ENCODE results near the gene PAQR4. TPM values are rescaled to one million over a fixed set of nuclear protein-coding genes. Genes with fewer than 3 reads are reported as not detected.

PAQR4 gene
- total and polyA plus RNA-seq, 2 of the 13 experiments (the other 11 are each of a cell fraction or from before 2014, with no cell fraction given): 15.9 to 24.8 TPM

DNA sequence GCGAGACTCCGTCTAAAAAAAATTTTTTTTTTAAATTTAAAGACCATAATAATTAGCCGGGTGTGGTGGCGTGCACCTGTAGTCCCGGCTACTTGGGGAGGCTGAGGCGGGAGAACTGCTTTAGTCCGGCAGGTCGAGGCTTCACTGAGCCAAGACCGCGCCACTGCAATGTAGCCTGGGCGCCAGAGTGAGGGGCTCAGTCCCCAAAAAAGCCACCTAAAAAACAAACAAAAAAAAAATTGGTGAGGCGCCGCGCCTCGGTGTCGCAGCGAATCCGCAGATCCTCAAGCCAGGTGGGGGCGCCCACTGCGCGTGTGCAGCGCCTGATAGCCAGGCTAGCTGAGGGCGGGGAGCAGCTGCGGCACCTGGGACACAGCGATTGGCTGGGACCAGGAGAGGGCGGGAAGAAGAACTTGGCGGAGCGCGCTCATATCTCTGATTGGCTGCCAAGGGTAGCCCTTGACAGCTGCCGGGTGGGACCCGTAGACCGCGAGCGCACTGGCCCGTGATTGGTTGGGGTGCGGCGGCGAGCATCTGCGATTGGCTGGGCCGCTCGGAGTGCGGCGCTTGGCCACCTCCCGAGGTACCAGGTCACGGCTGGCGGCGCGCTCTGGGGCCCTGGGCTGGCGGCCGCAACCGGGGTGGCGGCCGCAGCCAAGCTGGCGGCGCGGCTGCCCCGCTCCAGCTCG is 34.6 kb downstream of the PAQR4 start (continued):
- TF ChIP-seq ZBTB42 (CRISPR knock-in tag; IDR thresholded peaks at IDR 0.05): 0 out of 2 replicates have a peak, but pooled peaks have one; percentile 39
- 0 out of 2 replicates have a peak, but pooled peaks have one; percentile 31 for TF ChIP-seq ZNF331 (CRISPR knock-in tag; IDR thresholded peaks at IDR 0.05)
- TF ChIP-seq, protein P1, sequence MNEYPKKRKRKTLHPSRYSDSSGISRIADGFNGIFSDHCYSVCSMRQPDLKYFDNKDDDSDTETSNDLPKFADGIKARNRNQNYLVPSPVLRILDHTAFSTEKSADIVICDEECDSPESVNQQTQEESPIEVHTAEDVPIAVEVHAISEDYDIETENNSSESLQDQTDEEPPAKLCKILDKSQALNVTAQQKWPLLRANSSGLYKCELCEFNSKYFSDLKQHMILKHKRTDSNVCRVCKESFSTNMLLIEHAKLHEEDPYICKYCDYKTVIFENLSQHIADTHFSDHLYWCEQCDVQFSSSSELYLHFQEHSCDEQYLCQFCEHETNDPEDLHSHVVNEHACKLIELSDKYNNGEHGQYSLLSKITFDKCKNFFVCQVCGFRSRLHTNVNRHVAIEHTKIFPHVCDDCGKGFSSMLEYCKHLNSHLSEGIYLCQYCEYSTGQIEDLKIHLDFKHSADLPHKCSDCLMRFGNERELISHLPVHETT (CRISPR knock-in tag; conservative IDR thresholded peaks at IDR 0.05): no peak
- no peak; the same call in 1 of the 2 replicates for TF ChIP-seq ZFX (CRISPR knock-in tag; IDR thresholded peaks at IDR 0.05; ENCODE audit: low read depth)
- TF ChIP-seq CAMTA2 (CRISPR knock-in tag; IDR thresholded peaks at IDR 0.05; ENCODE audit: borderline replicate concordance): no peak
- TF ChIP-seq, protein P2, sequence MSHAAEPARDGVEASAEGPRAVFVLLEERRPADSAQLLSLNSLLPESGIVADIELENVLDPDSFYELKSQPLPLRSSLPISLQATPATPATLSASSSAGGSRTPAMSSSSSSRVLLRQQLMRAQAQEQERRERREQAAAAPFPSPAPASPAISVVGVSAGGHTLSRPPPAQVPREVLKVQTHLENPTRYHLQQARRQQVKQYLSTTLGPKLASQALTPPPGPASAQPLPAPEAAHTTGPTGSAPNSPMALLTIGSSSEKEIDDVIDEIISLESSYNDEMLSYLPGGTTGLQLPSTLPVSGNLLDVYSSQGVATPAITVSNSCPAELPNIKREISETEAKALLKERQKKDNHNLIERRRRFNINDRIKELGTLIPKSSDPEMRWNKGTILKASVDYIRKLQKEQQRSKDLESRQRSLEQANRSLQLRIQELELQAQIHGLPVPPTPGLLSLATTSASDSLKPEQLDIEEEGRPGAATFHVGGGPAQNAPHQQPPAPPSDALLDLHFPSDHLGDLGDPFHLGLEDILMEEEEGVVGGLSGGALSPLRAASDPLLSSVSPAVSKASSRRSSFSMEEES (CRISPR knock-in tag; IDR thresholded peaks at IDR 0.05): peak; percentile 62; the same call in 1 of the 2 replicates
- peak; percentile 100 for TF ChIP-seq PHF21A (CRISPR knock-in tag; IDR thresholded peaks at IDR 0.05)
- TF ChIP-seq, protein P3, sequence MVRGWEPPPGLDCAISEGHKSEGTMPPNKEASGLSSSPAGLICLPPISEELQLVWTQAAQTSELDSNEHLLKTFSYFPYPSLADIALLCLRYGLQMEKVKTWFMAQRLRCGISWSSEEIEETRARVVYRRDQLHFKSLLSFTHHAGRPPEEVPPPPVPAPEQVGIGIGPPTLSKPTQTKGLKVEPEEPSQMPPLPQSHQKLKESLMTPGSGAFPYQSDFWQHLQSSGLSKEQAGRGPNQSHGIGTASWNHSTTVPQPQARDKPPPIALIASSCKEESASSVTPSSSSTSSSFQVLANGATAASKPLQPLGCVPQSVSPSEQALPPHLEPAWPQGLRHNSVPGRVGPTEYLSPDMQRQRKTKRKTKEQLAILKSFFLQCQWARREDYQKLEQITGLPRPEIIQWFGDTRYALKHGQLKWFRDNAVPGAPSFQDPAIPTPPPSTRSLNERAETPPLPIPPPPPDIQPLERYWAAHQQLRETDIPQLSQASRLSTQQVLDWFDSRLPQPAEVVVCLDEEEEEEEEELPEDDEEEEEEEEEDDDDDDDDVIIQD (CRISPR knock-in tag; IDR thresholded peaks at IDR 0.05; ENCODE audit: low read depth): 0 out of 2 replicates have a peak, but pooled peaks have one; percentile 26
- TF ChIP-seq PLRG1 (conservative IDR thresholded peaks at IDR 0.05): no peak
- TF ChIP-seq SOX6 (IDR thresholded peaks at IDR 0.05): no peak
- TF ChIP-seq SOX6 (CRISPR knock-in tag; IDR thresholded peaks at IDR 0.05): peak; percentile 41; the same call in 1 of the 2 replicates
- no peak for TF ChIP-seq ZNF660 (CRISPR knock-in tag; IDR thresholded peaks at IDR 0.05; ENCODE audit: borderline replicate concordance, low read depth)
- 0 out of 2 replicates have a peak, but pooled peaks have one; percentile 63 for TF ChIP-seq ZNF256 (CRISPR knock-in tag; conservative IDR thresholded peaks at IDR 0.05)
- TF ChIP-seq, protein P4, sequence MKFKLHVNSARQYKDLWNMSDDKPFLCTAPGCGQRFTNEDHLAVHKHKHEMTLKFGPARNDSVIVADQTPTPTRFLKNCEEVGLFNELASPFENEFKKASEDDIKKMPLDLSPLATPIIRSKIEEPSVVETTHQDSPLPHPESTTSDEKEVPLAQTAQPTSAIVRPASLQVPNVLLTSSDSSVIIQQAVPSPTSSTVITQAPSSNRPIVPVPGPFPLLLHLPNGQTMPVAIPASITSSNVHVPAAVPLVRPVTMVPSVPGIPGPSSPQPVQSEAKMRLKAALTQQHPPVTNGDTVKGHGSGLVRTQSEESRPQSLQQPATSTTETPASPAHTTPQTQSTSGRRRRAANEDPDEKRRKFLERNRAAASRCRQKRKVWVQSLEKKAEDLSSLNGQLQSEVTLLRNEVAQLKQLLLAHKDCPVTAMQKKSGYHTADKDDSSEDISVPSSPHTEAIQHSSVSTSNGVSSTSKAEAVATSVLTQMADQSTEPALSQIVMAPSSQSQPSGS (CRISPR knock-in tag; IDR thresholded peaks at IDR 0.05): peak; percentile 68
- 0 out of 2 replicates have a peak, but pooled peaks have one; percentile 21 for TF ChIP-seq AKAP8 (CRISPR knock-in tag; IDR thresholded peaks at IDR 0.05)
- no peak for TF ChIP-seq TCF7 (IDR thresholded peaks at IDR 0.05; ENCODE audit: low read depth)
- TF ChIP-seq SPEN (CRISPR knock-in tag; IDR thresholded peaks at IDR 0.05; ENCODE audit: low read depth): peak; percentile 58
- TF ChIP-seq, protein P5, sequence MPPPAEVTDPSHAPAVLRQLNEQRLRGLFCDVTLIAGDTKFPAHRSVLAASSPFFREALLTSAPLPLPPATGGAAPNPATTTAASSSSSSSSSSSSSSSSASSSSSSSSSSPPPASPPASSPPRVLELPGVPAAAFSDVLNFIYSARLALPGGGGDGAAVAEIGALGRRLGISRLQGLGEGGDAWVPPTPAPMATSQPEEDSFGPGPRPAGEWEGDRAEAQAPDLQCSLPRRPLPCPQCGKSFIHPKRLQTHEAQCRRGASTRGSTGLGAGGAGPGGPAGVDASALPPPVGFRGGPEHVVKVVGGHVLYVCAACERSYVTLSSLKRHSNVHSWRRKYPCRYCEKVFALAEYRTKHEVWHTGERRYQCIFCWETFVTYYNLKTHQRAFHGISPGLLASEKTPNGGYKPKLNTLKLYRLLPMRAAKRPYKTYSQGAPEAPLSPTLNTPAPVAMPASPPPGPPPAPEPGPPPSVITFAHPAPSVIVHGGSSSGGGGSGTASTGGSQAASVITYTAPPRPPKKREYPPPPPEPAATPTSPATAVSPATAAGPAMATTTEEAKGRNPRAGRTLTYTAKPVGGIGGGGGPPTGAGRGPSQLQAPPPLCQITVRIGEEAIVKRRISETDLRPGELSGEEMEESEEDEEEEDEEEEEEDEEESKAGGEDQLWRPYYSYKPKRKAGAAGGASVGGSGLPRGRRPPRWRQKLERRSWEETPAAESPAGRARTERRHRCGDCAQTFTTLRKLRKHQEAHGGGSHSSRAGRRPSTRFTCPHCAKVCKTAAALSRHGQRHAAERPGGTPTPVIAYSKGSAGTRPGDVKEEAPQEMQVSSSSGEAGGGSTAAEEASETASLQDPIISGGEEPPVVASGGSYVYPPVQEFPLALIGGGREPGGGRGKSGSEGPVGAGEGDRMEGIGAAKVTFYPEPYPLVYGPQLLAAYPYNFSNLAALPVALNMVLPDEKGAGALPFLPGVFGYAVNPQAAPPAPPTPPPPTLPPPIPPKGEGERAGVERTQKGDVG (CRISPR knock-in tag; IDR thresholded peaks at IDR 0.05; ENCODE audit: borderline replicate concordance): no peak
- TF ChIP-seq, protein P6, sequence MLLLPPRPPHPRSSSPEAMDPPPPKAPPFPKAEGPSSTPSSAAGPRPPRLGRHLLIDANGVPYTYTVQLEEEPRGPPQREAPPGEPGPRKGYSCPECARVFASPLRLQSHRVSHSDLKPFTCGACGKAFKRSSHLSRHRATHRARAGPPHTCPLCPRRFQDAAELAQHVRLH (CRISPR knock-in tag; IDR thresholded peaks at IDR 0.05; ENCODE audit: borderline replicate concordance, low read depth): peak; percentile 76; the same call in 1 of the 2 replicates
- no peak for TF ChIP-seq ZFP82 (CRISPR knock-in tag; IDR thresholded peaks at IDR 0.05; ENCODE audit: borderline replicate concordance)
- no peak for TF ChIP-seq TAF1 (CRISPR knock-in tag; IDR thresholded peaks at IDR 0.05)
